Vagina (tissue), 2 donors: ENCODE measurements around the gene SAYSD1. TPM values are rescaled to one million over a fixed set of nuclear protein-coding genes. Genes with fewer than 3 reads are reported as not detected.
A peak's percentile ranks its signal among the peaks of the same experiment; 100 is the strongest.

Experiments used
- DNase-seq, 2 donors: peaks; one replicate each; pipeline ENCODE4 v3.0.0-alpha.2; 2017; ENCODE audit errors: extremely low spot score in 2 of 2
- H3K27ac ChIP-seq: fragments of 200-600 bp; sonication (generic); one replicate; pipeline ENCODE4 v1.5.1; 2019
- H3K27me3 ChIP-seq: fragments of 200-600 bp; sonication (generic); one replicate; pipeline ENCODE4 v1.5.1; 2019
- H3K36me3 ChIP-seq, 2 donors: fragments of 200-600 bp; sonication (generic); one replicate each; pipeline ENCODE4 v1.5.1; 2017 to 2019
- H3K4me1 ChIP-seq: fragments of 200-600 bp; sonication (generic); one replicate; pipeline ENCODE4 v1.5.1; 2019
- H3K4me3 ChIP-seq, 2 donors: fragments of 200-600 bp; sonication (generic); 1 replicate in 1 of 2; 2 replicates in 1 of 2; pipeline ENCODE4 v1.5.1; 2016 to 2019
- H3K9me3 ChIP-seq: fragments of 200-600 bp; sonication (generic); one replicate; pipeline ENCODE4 v1.5.1; 2019
- CTCF ChIP-seq, 3 experiments: fragments of 450-650 bp in 2 of 3; fragments of 200-600 bp in 1 of 3; sonication (generic) in 1 of 3; IDR thresholded peaks; one replicate each; pipeline ENCODE4 v1.5.1; 2017 to 2019; ENCODE audit warnings: antibody characterized with exemption in 3 of 3, mild to moderate bottlenecking in 2 of 3, moderate library complexity in 2 of 3
- POLR2A ChIP-seq, 2 donors: fragments of 450-650 bp; IDR thresholded peaks; one replicate each; pipeline ENCODE4 v1.6.1; 2017; ENCODE audit warnings: antibody characterized with exemption in 2 of 2, mild to moderate bottlenecking in 2 of 2, moderate library complexity in 2 of 2
- POLR2AphosphoS5 ChIP-seq, 2 donors: sonication (generic); formaldehyde crosslinking; IDR thresholded peaks; one replicate each; pipeline ENCODE4 v1.9.0; 2017; ENCODE audit warnings: antibody characterized with exemption in 2 of 2, mild to moderate bottlenecking in 2 of 2, low read depth in 1 of 2; ENCODE audit not compliant: insufficient read depth in 1 of 2
- intact Hi-C: fragments of 100-400 bp; cut with DNase I; formaldehyde crosslinking; loops from one replicate; pipeline ENCODE4 v1.15.1; 2023
- total RNA-seq: library from RNA; depleted of rRNA; stranded (reverse); fragments of >200 nt; gene quantifications from one replicate; pipeline ENCODE4 v1.2.3, GENCODE V29; 2016

Gene SAYSD1
- total RNA-seq, result 10.6 TPM

DNA sequence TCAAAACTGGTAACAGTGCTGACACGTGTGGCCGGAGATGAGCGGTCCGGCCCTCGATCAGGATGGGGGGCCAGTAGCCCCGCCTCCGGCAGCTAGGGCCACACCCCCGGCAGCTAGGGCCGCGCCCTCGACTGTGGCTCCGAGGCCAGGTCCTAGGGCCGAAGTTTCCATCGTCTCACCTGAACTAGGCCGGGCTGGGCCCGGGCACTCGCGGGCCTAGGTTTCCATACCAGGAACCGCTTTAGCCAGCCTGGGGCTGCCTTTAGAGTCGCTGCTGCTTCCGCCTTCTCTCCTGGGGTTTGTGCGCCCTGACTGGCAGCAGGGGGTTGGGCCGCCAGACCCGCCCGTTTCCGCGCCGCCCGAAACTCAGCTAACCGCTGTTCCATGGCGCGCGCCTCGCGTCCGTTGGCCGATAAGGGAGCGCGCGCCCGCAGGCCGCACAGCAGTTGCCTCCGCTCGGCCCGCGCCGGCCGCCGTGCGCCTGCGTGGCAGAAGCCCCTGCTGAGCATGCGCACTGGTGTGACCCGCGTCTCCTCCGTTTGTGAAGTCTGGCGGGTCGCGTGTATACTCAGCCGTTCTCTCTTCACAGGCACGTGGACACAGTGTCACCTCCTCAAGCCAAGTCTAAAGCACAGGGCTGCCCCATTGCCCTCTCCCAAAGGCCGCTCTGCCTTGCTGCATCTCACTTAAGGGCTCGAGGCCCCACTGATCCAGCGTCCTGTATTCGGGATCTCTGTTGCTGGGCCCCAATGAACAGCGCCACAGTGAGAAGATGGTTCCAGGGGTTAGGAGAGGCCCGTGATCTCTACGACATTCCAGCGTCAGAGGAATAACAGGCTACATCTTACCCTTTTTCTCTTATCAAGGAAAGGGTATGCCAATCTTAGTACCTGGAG, at the start of gene SAYSD1:
Gene SAYSD1, minus strand, starts transcription at position 483 of the 896 bp plus-strand sequence. Its CDS starts 97 bp downstream, at position 386.
- Histone ChIP-seq H3K27ac (peak within 1 kb of the TSS; percentile 90), H3K9me3 (no peaks in the 10 kb centered on the region), H3K4me3 (peak within 1 kb of the TSS; percentile 62 to 65), H3K36me3 (no peaks in the 10 kb centered on the region), H3K4me1 (peaks cover 19% of the 10 kb centered on the region), H3K27me3 (no peaks in the 10 kb centered on the region)
- intact Hi-C loops, result no loop called here
- peak in 1 of 2 donors; percentile 90 for DNase-seq
- TF ChIP-seq POLR2AphosphoS5 (IDR thresholded peaks at IDR 0.05; ENCODE audit: insufficient read depth in 1 of 2, low read depth in 1 of 2) (peak in 1 of 2 donors; percentile 91), CTCF (IDR thresholded peaks at IDR 0.05) (no peak), POLR2A (IDR thresholded peaks at IDR 0.05) (peak in 1 of 2 donors; percentile 42)

DNA sequence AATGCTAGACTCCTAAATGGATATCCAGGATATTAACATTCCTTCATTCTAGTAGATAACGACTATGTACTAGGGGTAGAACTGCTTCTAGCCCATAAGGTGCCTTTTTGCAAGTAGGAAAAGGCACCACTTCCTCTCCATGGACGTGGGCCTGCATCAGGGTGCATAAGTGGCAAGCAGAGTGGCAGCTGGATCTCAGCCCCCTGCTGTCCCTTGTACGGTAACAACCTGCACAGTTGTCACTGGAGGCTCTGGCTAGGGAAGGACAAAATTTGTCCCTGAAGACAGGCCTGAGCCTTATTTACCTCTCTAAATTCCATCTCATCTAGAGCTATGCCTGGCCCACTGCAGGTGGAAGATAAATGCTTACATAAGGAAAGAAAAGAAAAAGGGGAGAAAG, 42.5 kb upstream of the SAYSD1 start:
- H3K4me1 ChIP-seq, result no peaks in the 10 kb centered on the region
- no peaks in the 10 kb centered on the region for H3K27me3 ChIP-seq
- DNase-seq, result no peak
- no peak overlapping the region for H3K4me3 ChIP-seq
- H3K36me3 ChIP-seq, result no peaks in the 10 kb centered on the region
- H3K9me3 ChIP-seq, result no peaks in the 10 kb centered on the region
- no peak overlapping the region for H3K27ac ChIP-seq
- TF ChIP-seq CTCF (IDR thresholded peaks at IDR 0.05), result no peak
- TF ChIP-seq POLR2A (IDR thresholded peaks at IDR 0.05), result no peak
- no peak for TF ChIP-seq POLR2AphosphoS5 (IDR thresholded peaks at IDR 0.05; ENCODE audit: insufficient read depth in 1 of 2, low read depth in 1 of 2)
- intact Hi-C loops, result no loop called here

DNA sequence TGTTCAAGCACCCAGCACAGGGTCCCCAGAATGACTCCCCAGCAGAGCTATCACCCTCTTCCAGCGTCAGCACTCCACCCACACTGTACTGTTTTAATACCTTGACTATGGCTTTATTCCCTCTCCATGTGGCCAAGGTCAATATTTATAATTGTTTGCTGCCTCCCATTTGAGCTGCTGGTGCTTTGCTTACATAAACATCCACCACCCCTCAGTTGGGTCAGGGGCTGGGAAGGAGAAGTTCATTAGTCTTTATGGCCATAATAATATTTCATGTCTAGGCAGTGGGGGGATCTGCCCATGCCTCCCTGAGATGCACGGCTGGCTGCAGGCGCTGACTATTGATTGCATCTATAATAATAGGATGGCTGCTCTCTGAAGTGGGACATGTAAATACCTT, 41.8 kb upstream of the SAYSD1 start:
- TF ChIP-seq POLR2AphosphoS5 (IDR thresholded peaks at IDR 0.05; ENCODE audit: insufficient read depth in 1 of 2, low read depth in 1 of 2), result no peak
- no peak for TF ChIP-seq POLR2A (IDR thresholded peaks at IDR 0.05)
- TF ChIP-seq CTCF (IDR thresholded peaks at IDR 0.05), result no peak
- no peak for DNase-seq
- Histone ChIP-seq H3K9me3 (no peaks in the 10 kb centered on the region), H3K27me3 (no peaks in the 10 kb centered on the region), H3K4me1 (no peaks in the 10 kb centered on the region), H3K27ac (no peak overlapping the region), H3K36me3 (no peaks in the 10 kb centered on the region), H3K4me3 (no peak overlapping the region)
- intact Hi-C loops, result no loop called here

GRCh38 chr6:39154705-39155104, 39.7 kb upstream of the SAYSD1 start:
- no peak for DNase-seq
- H3K36me3 ChIP-seq, result no peaks in the 10 kb centered on the region
- H3K4me1 ChIP-seq, result no peaks in the 10 kb centered on the region
- no peaks in the 10 kb centered on the region for H3K27me3 ChIP-seq
- no peak overlapping the region for H3K27ac ChIP-seq
- intact Hi-C loops, result no loop called here
- H3K9me3 ChIP-seq, result no peaks in the 10 kb centered on the region
- H3K4me3 ChIP-seq, result no peak overlapping the region
- TF ChIP-seq POLR2A (IDR thresholded peaks at IDR 0.05) (no peak), CTCF (IDR thresholded peaks at IDR 0.05) (no peak), POLR2AphosphoS5 (IDR thresholded peaks at IDR 0.05; ENCODE audit: insufficient read depth in 1 of 2, low read depth in 1 of 2) (no peak)
